ENCODE measurements around the gene EFNA1.
A peak's percentile ranks its signal among the peaks of the same experiment; 100 is the strongest.

The EFNA1 gene

GRCh38 chr1:155139895-155140629 lies 12.4 kb downstream of the EFNA1 start, which contains the start of gene DPM3 (continued):
- TF ChIP-seq ZNF585B (tag by site-specific recombination; IDR thresholded peaks at IDR 0.05) (no peak), SALL2 (tag by site-specific recombination; IDR thresholded peaks at IDR 0.05; ENCODE audit: borderline replicate concordance) (no peak), ZIC2 (tag by site-specific recombination; IDR thresholded peaks at IDR 0.05) (peak; percentile 67), ZNF140 (tag by site-specific recombination; IDR thresholded peaks at IDR 0.05) (no peak), ZSCAN23 (tag by site-specific recombination; IDR thresholded peaks at IDR 0.05) (peak; percentile 68), ZNF133 (tag by site-specific recombination; IDR thresholded peaks at IDR 0.05) (no peak), ZNF324 (tag by site-specific recombination; IDR thresholded peaks at IDR 0.05) (peak; percentile 77; the same call in 1 of the 2 replicates), ZNF350 (tag by site-specific recombination; IDR thresholded peaks at IDR 0.05) (no peak), GLI4 (tag by site-specific recombination; IDR thresholded peaks at IDR 0.05) (peak; percentile 71; the same call in 1 of the 2 replicates), KLF16 (tag by site-specific recombination; IDR thresholded peaks at IDR 0.05) (peak; percentile 71; the same call in 1 of the 2 replicates), ZBTB49 (tag by site-specific recombination; IDR thresholded peaks at IDR 0.05; ENCODE audit: low read depth) (no peak), KLF10 (tag by site-specific recombination; IDR thresholded peaks at IDR 0.05) (peak; percentile 23; the same call in 1 of the 2 replicates), ZNF362 (tag by site-specific recombination; IDR thresholded peaks at IDR 0.05) (no peak), ZNF626 (tag by site-specific recombination; IDR thresholded peaks at IDR 0.05) (no peak), ZNF302 (tag by site-specific recombination; IDR thresholded peaks at IDR 0.05; ENCODE audit: low read depth) (no peak), ZNF571 (tag by site-specific recombination; IDR thresholded peaks at IDR 0.05) (no peak), YY1 (tag by site-specific recombination; IDR thresholded peaks at IDR 0.05) (0 out of 2 replicates have a peak, but pooled peaks have one; percentile 47), GLIS2 (tag by site-specific recombination; IDR thresholded peaks at IDR 0.05) (peak; percentile 93), ZNF211 (tag by site-specific recombination; IDR thresholded peaks at IDR 0.05; ENCODE audit: low read depth) (no peak), ZFP3 (tag by site-specific recombination; IDR thresholded peaks at IDR 0.05; ENCODE audit: low read depth) (no peak), ZNF426 (tag by site-specific recombination; IDR thresholded peaks at IDR 0.05) (no peak), MZF1 (tag by site-specific recombination; IDR thresholded peaks at IDR 0.05; ENCODE audit: borderline replicate concordance) (no peak; the same call in 1 of the 2 replicates)
- TF ChIP-seq, protein P1, sequence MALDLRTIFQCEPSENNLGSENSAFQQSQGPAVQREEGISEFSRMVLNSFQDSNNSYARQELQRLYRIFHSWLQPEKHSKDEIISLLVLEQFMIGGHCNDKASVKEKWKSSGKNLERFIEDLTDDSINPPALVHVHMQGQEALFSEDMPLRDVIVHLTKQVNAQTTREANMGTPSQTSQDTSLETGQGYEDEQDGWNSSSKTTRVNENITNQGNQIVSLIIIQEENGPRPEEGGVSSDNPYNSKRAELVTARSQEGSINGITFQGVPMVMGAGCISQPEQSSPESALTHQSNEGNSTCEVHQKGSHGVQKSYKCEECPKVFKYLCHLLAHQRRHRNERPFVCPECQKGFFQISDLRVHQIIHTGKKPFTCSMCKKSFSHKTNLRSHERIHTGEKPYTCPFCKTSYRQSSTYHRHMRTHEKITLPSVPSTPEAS (tag by site-specific recombination; IDR thresholded peaks at IDR 0.05): no peak
- TF ChIP-seq, protein P2, sequence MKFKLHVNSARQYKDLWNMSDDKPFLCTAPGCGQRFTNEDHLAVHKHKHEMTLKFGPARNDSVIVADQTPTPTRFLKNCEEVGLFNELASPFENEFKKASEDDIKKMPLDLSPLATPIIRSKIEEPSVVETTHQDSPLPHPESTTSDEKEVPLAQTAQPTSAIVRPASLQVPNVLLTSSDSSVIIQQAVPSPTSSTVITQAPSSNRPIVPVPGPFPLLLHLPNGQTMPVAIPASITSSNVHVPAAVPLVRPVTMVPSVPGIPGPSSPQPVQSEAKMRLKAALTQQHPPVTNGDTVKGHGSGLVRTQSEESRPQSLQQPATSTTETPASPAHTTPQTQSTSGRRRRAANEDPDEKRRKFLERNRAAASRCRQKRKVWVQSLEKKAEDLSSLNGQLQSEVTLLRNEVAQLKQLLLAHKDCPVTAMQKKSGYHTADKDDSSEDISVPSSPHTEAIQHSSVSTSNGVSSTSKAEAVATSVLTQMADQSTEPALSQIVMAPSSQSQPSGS (tag by site-specific recombination; IDR thresholded peaks at IDR 0.05; ENCODE audit: low read depth): no peak
- TF ChIP-seq, protein P3, sequence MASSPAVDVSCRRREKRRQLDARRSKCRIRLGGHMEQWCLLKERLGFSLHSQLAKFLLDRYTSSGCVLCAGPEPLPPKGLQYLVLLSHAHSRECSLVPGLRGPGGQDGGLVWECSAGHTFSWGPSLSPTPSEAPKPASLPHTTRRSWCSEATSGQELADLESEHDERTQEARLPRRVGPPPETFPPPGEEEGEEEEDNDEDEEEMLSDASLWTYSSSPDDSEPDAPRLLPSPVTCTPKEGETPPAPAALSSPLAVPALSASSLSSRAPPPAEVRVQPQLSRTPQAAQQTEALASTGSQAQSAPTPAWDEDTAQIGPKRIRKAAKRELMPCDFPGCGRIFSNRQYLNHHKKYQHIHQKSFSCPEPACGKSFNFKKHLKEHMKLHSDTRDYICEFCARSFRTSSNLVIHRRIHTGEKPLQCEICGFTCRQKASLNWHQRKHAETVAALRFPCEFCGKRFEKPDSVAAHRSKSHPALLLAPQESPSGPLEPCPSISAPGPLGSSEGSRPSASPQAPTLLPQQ (tag by site-specific recombination; IDR thresholded peaks at IDR 0.05): peak; percentile 88; the same call in 1 of the 2 replicates
- TF ChIP-seq, protein P4, sequence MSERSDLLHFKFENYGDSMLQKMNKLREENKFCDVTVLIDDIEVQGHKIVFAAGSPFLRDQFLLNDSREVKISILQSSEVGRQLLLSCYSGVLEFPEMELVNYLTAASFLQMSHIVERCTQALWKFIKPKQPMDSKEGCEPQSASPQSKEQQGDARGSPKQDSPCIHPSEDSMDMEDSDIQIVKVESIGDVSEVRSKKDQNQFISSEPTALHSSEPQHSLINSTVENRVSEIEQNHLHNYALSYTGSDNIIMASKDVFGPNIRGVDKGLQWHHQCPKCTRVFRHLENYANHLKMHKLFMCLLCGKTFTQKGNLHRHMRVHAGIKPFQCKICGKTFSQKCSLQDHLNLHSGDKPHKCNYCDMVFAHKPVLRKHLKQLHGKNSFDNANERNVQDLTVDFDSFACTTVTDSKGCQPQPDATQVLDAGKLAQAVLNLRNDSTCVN (tag by site-specific recombination; optimal IDR thresholded peaks at IDR 0.05): peak; percentile 51
- TF ChIP-seq, protein P5, sequence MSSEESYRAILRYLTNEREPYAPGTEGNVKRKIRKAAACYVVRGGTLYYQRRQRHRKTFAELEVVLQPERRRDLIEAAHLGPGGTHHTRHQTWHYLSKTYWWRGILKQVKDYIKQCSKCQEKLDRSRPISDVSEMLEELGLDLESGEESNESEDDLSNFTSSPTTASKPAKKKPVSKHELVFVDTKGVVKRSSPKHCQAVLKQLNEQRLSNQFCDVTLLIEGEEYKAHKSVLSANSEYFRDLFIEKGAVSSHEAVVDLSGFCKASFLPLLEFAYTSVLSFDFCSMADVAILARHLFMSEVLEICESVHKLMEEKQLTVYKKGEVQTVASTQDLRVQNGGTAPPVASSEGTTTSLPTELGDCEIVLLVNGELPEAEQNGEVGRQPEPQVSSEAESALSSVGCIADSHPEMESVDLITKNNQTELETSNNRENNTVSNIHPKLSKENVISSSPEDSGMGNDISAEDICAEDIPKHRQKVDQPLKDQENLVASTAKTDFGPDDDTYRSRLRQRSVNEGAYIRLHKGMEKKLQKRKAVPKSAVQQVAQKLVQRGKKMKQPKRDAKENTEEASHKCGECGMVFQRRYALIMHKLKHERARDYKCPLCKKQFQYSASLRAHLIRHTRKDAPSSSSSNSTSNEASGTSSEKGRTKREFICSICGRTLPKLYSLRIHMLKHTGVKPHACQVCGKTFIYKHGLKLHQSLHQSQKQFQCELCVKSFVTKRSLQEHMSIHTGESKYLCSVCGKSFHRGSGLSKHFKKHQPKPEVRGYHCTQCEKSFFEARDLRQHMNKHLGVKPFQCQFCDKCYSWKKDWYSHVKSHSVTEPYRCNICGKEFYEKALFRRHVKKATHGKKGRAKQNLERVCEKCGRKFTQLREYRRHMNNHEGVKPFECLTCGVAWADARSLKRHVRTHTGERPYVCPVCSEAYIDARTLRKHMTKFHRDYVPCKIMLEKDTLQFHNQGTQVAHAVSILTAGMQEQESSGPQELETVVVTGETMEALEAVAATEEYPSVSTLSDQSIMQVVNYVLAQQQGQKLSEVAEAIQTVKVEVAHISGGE (tag by site-specific recombination; conservative IDR thresholded peaks at IDR 0.05; ENCODE audit: low read depth): peak; percentile 99

Data from HEK293 (cell line).